ENCODE results near the gene FNDC3A.

Gene FNDC3A

DNA sequence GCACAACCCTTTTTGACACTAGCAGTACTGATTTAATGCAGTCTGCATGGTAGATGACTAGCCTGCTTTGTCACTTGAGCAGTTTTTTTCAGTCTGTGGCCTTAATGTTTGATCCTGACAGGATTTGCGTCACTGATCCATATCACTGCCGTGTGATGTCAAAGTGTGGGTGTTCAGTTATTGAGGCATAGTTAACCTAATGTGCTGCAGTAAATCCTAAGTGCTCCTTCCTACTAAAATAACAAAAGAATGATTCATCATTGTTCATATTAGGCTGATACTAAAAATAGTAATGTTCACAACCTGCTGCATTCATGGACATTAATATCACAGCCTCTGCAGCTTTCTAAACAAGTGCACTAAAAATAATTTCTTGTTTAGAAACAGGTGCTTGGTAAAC, 122.5 kb downstream of the FNDC3A start:
- TF ChIP-seq, protein P1, sequence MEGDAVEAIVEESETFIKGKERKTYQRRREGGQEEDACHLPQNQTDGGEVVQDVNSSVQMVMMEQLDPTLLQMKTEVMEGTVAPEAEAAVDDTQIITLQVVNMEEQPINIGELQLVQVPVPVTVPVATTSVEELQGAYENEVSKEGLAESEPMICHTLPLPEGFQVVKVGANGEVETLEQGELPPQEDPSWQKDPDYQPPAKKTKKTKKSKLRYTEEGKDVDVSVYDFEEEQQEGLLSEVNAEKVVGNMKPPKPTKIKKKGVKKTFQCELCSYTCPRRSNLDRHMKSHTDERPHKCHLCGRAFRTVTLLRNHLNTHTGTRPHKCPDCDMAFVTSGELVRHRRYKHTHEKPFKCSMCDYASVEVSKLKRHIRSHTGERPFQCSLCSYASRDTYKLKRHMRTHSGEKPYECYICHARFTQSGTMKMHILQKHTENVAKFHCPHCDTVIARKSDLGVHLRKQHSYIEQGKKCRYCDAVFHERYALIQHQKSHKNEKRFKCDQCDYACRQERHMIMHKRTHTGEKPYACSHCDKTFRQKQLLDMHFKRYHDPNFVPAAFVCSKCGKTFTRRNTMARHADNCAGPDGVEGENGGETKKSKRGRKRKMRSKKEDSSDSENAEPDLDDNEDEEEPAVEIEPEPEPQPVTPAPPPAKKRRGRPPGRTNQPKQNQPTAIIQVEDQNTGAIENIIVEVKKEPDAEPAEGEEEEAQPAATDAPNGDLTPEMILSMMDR (IDR thresholded peaks at IDR 0.05; ENCODE audit: control extremely low read depth, extremely low read depth, low read depth, missing control alignments): no peak
- no peak for DNase-seq (ENCODE audit: extremely low spot score)
- ChIA-PET CTCF (no interaction called here), POLR2A (interaction anchor here (0.7 kb wide), 1 partner anchor 12 kb away, joined by 3 read pairs; no protein-coding TSS in a partner anchor)

DNA sequence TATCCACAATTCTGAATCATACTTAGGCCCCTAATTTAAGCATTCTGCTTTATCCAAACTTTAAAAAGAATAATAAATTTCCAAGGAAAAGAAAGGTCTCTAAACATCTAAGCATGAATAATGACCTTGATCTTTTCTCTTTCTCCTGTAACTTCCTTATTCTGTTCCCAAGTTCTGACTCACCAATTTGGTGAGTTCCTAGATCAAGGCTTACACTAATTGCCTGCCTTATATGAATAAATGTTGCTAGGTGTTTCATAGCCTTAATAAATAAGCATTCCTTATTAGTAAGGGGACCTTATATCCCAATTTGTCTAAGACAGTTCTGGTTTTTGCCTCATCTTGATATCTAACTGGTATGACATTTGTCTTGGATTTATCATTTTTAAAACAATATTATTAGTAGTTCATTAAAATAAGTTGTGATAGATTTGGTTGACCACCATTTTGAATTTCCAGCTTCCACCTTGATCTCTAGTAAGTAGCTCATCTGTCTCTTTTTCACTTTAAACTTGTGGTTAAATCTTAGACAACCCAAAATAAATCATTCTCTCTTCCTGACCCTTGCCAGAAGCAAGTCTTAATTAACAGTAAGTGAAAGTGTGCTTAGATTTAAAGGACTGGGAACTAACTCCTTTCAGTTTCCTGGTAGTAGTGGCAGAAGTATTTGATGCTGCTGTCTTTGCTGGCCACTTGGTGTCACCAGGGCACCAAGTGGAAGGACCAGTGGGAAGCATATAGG, 123.2 kb downstream of the FNDC3A start:
- ChIA-PET CTCF (interaction anchor here (0.7 to 2.1 kb wide), 13 partner anchors 11 to 185 kb away, joined by 3 to 11 read pairs (median 4); no protein-coding TSS in a partner anchor), POLR2A (no interaction called here)
- TF ChIP-seq, protein P1 (IDR thresholded peaks at IDR 0.05; ENCODE audit: control extremely low read depth, extremely low read depth, low read depth, missing control alignments): peak; percentile 53
- DNase-seq (ENCODE audit: extremely low spot score): no peak

DNA sequence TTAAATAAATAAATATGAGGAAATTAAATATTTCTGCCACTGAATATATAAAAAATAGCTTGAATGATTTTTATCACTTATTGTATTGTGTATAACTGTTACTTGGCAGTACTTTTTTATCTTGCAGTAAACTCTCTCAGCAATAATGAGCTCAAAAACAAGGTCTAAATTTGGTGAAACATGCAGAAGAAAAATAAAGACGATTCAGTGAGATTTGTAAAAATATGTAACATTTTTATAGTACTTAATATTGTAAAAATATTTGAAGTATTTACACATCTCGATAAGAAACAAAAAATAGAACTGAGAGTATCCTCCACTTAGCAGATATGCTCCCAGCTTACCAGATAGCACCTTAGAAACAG, 123.8 kb downstream of the FNDC3A start:
- POLR2A ChIA-PET: no interaction called here
- DNase-seq (ENCODE audit: extremely low spot score): no peak
- TF ChIP-seq, protein P1 (IDR thresholded peaks at IDR 0.05; ENCODE audit: control extremely low read depth, extremely low read depth, low read depth, missing control alignments): no peak
- CTCF ChIA-PET: interaction anchor here (0.7 to 2.1 kb wide), 13 partner anchors 10 to 184 kb away, joined by 3 to 11 read pairs (median 4); no protein-coding TSS in a partner anchor

DNA sequence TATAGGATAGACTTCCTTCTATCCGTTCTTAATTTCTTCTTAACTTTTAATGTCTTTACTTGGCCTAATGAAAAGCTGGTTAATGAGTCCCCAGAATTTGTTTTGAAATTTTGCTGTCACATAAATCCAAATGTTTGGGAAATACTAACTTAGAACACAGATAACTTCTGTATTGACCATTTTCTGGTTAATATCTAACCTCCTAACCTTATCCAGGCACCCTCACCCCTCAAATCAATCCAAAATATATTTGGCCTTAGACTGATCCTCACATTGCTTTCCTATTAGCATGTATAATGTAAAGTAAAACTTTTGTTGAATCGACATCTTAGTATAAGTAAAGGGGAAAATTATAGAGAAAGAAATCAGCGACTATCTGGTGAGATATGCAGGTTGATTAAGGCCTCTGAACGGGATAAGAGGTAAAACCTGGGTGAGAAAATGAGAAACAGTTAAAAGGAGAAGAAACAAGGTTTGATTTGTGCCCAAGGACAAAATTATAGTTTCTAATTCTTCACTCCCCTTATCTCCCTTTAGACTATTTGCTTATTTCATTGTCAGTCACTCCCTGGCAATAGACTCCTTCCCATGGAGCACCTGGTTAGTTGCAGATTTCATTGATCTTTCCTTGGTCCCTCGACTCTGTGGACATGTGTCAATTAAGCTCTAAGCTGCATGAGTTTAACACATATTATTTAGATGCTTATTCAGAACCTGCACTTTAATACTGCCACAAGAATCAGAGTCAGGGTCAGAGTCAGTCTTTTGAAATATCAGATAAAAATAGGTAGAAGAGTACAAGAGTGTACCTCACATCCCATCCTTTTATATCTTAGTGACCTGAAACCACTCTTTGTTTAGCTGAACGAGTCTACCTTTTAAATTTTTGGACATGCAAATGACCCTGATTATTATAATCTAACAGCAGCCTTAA, 125.2 kb downstream of the FNDC3A start:
- CTCF ChIA-PET: interaction anchor here (1.0 to 2.1 kb wide), 4 partner anchors 9 to 17 kb away, joined by 3 to 11 read pairs (median 5); no protein-coding TSS in a partner anchor
- POLR2A ChIA-PET: no interaction called here
- no peak for DNase-seq (ENCODE audit: extremely low spot score)
- TF ChIP-seq, protein P1 (IDR thresholded peaks at IDR 0.05; ENCODE audit: control extremely low read depth, extremely low read depth, low read depth, missing control alignments): no peak

DNA sequence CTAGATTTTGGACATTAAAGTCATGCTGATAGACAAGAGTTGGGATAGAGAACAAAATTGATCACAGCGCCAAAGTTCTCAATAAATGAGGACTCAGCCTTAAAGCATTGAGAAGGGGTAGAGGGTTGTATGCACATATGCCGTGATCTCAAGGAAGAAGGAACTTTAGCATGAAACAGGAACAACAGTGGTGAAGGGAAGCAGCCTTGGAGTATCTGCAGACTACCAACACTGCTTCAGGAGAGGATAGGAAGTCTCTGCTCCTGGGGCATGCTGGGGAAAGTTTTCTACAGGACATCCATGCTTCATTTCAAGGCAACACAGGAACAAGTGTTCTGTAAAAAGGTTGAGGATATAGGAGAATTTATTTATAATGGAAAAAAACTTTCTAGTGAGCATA, 132.5 kb downstream of the FNDC3A start:
- no peak for DNase-seq (ENCODE audit: extremely low spot score)
- TF ChIP-seq, protein P1 (IDR thresholded peaks at IDR 0.05; ENCODE audit: control extremely low read depth, extremely low read depth, low read depth, missing control alignments): no peak
- POLR2A ChIA-PET: no interaction called here
- CTCF ChIA-PET: no interaction called here

Data from GM10248 (cell line).